Effector memory CD4-positive, alpha-beta T cell (primary cell): ENCODE measurements around the gene LOXL1.

Experiments
- DNase-seq, 3 donors: peaks; one replicate each; pipeline ENCODE4 v3.0.0-alpha.2; 2020
- H3K27ac ChIP-seq: 2 replicates; pipeline ENCODE4 v1.7.0; 2013; ENCODE audit warnings: mild to moderate bottlenecking, low read length, moderate library complexity; ENCODE audit not compliant: insufficient read depth, poor library complexity, severe bottlenecking
- H3K27me3 ChIP-seq: replicated peaks from 2 replicates; pipeline ENCODE4 v1.7.0; 2013; ENCODE audit warnings: mild to moderate bottlenecking, low read length; ENCODE audit not compliant: insufficient read depth, control insufficient read depth, poor library complexity, severe bottlenecking
- H3K36me3 ChIP-seq: 2 replicates; pipeline ENCODE4 v1.7.0; 2013; ENCODE audit warnings: mild to moderate bottlenecking, low read length, moderate library complexity; ENCODE audit not compliant: control insufficient read depth, insufficient read depth
- H3K4me1 ChIP-seq: 2 replicates; pipeline ENCODE4 v1.7.0; 2013; ENCODE audit warnings: low read length, mild to moderate bottlenecking; ENCODE audit not compliant: control insufficient read depth, insufficient read depth, poor library complexity, severe bottlenecking
- H3K4me3 ChIP-seq: 2 replicates; pipeline ENCODE4 v1.7.0; 2013; ENCODE audit warnings: low read length, low read depth, mild to moderate bottlenecking; ENCODE audit not compliant: insufficient read depth, poor library complexity, severe bottlenecking
- H3K9me3 ChIP-seq: 2 replicates; pipeline ENCODE4 v1.7.0; 2013; ENCODE audit warnings: mild to moderate bottlenecking, low read length, moderate library complexity; ENCODE audit not compliant: control insufficient read depth

Gene LOXL1

GRCh38 chr15:73993211-73993994 lies 67.1 kb downstream of the LOXL1 start:
- Histone ChIP-seq H3K4me3 (peak overlapping the region; percentile 83), H3K4me1 (peaks cover 37% of the 10 kb centered on the region), H3K9me3 (no peaks in the 10 kb centered on the region), H3K27ac (peak overlapping the region; percentile 91), H3K36me3 (peaks cover 6% of the 10 kb centered on the region), H3K27me3 (no peaks in the 10 kb centered on the region)
- DNase-seq = no peak

GRCh38 chr15:73994413-73994883 lies 68.2 kb downstream of the LOXL1 start, which contains the start of gene PML:
Gene PML (plus strand): TSS chr15:73994716. CDS start chr15:73994813, 97 bp downstream.
- Histone ChIP-seq H3K4me1 (peaks cover 43% of the 10 kb centered on the region), H3K4me3 (peak within 1 kb of the TSS; percentile 83), H3K9me3 (no peaks in the 10 kb centered on the region), H3K36me3 (peaks cover 14% of the 10 kb centered on the region), H3K27ac (peak within 1 kb of the TSS; percentile 91), H3K27me3 (no peaks in the 10 kb centered on the region)
- DNase-seq = peak; percentile 86 to 93 (median 87)

GRCh38 chr15:73994912-73995622 lies 68.8 kb downstream of the LOXL1 start:
- Histone ChIP-seq H3K4me3 (peak overlapping the region; percentile 83), H3K27me3 (no peaks in the 10 kb centered on the region), H3K4me1 (peaks cover 43% of the 10 kb centered on the region), H3K36me3 (peaks cover 14% of the 10 kb centered on the region), H3K9me3 (no peaks in the 10 kb centered on the region), H3K27ac (peak overlapping the region; percentile 91)
- DNase-seq = no peak

GRCh38 chr15:73996267-73996666 lies 70.0 kb downstream of the LOXL1 start:
- no peak for DNase-seq
- peaks cover 42% of the 10 kb centered on the region for H3K4me1 ChIP-seq

GRCh38 chr15:73996939-73997338 lies 70.7 kb downstream of the LOXL1 start:
- Histone ChIP-seq H3K27ac (peak overlapping the region; percentile 91), H3K4me1 (peaks cover 37% of the 10 kb centered on the region)

More at GRCh38 chr15:73996267-73996666, 70.0 kb downstream of the LOXL1 start:
- Histone ChIP-seq H3K4me3 (peak overlapping the region; percentile 10), H3K27ac (peak overlapping the region; percentile 91), H3K36me3 (peaks cover 14% of the 10 kb centered on the region), H3K27me3 (no peaks in the 10 kb centered on the region), H3K9me3 (no peaks in the 10 kb centered on the region)

GRCh38 chr15:73997986-73998385 lies 71.7 kb downstream of the LOXL1 start:
- Histone ChIP-seq H3K27ac (no peak overlapping the region), H3K9me3 (no peaks in the 10 kb centered on the region), H3K36me3 (peaks cover 19% of the 10 kb centered on the region), H3K4me1 (peaks cover 30% of the 10 kb centered on the region), H3K4me3 (no peak overlapping the region), H3K27me3 (no peaks in the 10 kb centered on the region)
- no peak for DNase-seq

More at GRCh38 chr15:73996939-73997338, 70.7 kb downstream of the LOXL1 start:
- no peaks in the 10 kb centered on the region for H3K27me3 ChIP-seq
- DNase-seq = peak in 1 of 3 donors; percentile 23
- H3K36me3 ChIP-seq = peaks cover 19% of the 10 kb centered on the region
- no peaks in the 10 kb centered on the region for H3K9me3 ChIP-seq
- peak overlapping the region; percentile 22 for H3K4me3 ChIP-seq
